Liver (tissue), 2 donors: ENCODE data around the gene SLC25A19.

Experiments used
- CTCF ChIP-seq: fragments of 150-350 bp; IDR thresholded peaks from 2 replicates; pipeline ENCODE4 v1.5.1; 2017; ENCODE audit warnings: improper control_type of control experiment, low read depth, low read length; ENCODE audit not compliant: missing input control
- MAX ChIP-seq: IDR thresholded peaks from 2 replicates; pipeline ENCODE4 v1.6.1; 2016; ENCODE audit warnings: antibody characterized with exemption
- donor health status: healthy.

- TF ChIP-seq CTCF (no peak), MAX (no peak)
These were observed 26.5 kb upstream of the SLC25A19 start for GRCh38 chr17:75315541-75316243.
